GM12864 (cell line): Measurements from ENCODE around the gene FAM163B.

Source experiments
- DNase-seq: peaks from one replicate; pipeline ENCODE4 v3.0.0-alpha.2; 2011; ENCODE audit warnings: low read depth
- H3K4me3 ChIP-seq: 2 replicates; pipeline ENCODE4 v1.5.1; 2011; ENCODE audit warnings: mild to moderate bottlenecking, low read depth, low read length, control low read depth
- TF ChIP-seq, protein P1 (sequence below): IDR thresholded peaks from 2 replicates; pipeline ENCODE4 v1.5.1; 2011; ENCODE audit warnings: low read depth, mild to moderate bottlenecking, moderate library complexity, low read length, control low read depth, inconsistent platforms; ENCODE audit errors: missing control alignments

The FAM163B gene

GRCh38 chr9:133616643-133617405 is 7.6 kb upstream of the FAM163B start:
- TF ChIP-seq, protein P1, sequence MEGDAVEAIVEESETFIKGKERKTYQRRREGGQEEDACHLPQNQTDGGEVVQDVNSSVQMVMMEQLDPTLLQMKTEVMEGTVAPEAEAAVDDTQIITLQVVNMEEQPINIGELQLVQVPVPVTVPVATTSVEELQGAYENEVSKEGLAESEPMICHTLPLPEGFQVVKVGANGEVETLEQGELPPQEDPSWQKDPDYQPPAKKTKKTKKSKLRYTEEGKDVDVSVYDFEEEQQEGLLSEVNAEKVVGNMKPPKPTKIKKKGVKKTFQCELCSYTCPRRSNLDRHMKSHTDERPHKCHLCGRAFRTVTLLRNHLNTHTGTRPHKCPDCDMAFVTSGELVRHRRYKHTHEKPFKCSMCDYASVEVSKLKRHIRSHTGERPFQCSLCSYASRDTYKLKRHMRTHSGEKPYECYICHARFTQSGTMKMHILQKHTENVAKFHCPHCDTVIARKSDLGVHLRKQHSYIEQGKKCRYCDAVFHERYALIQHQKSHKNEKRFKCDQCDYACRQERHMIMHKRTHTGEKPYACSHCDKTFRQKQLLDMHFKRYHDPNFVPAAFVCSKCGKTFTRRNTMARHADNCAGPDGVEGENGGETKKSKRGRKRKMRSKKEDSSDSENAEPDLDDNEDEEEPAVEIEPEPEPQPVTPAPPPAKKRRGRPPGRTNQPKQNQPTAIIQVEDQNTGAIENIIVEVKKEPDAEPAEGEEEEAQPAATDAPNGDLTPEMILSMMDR = no peak
- H3K4me3 ChIP-seq = no peak overlapping the region
- DNase-seq = no peak

GRCh38 chr9:133615606-133616188 is 6.5 kb upstream of the FAM163B start:
- no peak for DNase-seq
- TF ChIP-seq, protein P1 = no peak
- H3K4me3 ChIP-seq = no peak overlapping the region

DNA sequence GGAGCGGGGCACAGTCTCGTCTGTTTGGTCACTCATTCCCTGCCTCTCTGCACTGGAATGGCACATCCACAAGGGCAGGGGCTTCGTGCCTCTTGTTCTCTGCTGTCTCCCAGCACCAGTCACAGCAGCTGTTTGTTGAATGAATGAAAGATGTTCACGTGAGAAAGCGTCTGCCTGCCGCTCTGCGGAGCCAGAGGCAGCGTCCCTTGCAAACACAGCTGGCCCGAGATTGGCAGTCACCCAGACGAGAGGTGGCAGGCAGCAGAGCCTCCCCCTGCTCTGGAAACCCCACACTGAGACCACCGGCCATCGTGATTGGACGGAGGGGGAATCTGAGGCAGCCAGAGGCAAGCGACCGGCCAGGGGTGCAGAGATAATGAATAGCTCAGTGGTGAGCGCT is 6.0 kb upstream of the FAM163B start:
- TF ChIP-seq, protein P1 = no peak
- H3K4me3 ChIP-seq = no peak overlapping the region
- DNase-seq = no peak

DNA sequence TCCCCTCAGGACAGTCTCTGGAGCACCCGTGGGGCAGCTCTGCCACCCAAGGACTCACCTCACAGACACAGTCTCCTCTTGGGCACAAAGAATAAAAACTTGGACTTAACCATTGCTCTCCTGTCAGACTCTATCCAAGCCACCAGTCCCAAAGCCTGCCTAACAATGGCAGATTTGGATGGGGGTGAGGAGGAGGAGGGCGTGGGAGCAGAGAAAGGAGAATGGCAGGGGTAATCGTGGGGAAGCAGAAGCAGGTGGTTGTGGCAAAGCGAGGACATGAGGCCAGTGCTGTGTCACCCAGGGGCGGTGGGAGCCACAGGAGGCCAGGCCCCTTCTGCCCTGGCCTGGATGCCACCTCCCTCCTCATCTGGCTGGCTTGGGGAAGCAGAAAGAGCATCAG is 5.5 kb upstream of the FAM163B start:
- DNase-seq = no peak
- TF ChIP-seq, protein P1 = no peak
- H3K4me3 ChIP-seq = no peak overlapping the region

GRCh38 chr9:133614056-133614455 is 4.9 kb upstream of the FAM163B start:
- TF ChIP-seq, protein P1 = no peak

GRCh38 chr9:133613432-133613831 is 4.2 kb upstream of the FAM163B start:
- TF ChIP-seq, protein P1 = no peak
- H3K4me3 ChIP-seq = no peak overlapping the region
- no peak for DNase-seq

More at GRCh38 chr9:133614056-133614455, 4.9 kb upstream of the FAM163B start:
- H3K4me3 ChIP-seq = no peak overlapping the region
- DNase-seq = no peak
